GM12878 (cell line): ENCODE results near the gene LTA. TPM values are rescaled to one million over a fixed set of nuclear protein-coding genes. Genes with fewer than 3 reads are reported as not detected.

Experiments used
- E2F8 ChIP-seq: fragments of 450-650 bp; IDR thresholded peaks from 2 replicates; pipeline ENCODE4 v1.6.1; 2018; ENCODE audit warnings: mild to moderate bottlenecking, low read depth, moderate library complexity; ENCODE audit not compliant: partially characterized antibody
- GATAD2B ChIP-seq: fragments of 450-650 bp; conservative IDR thresholded peaks from 2 replicates; pipeline ENCODE4 v1.6.1; 2017; ENCODE audit warnings: low read depth, mild to moderate bottlenecking, moderate library complexity
- HDAC2 ChIP-seq: fragments of 200-600 bp; sonication (generic); IDR thresholded peaks from 2 replicates; pipeline ENCODE4 v1.6.1; 2017
- HSF1 ChIP-seq: fragments of 150-350 bp; IDR thresholded peaks from 2 replicates; pipeline ENCODE4 v1.6.1; 2014; ENCODE audit warnings: mild to moderate bottlenecking, low read depth, low read length
- NBN ChIP-seq: fragments of 450-650 bp; IDR thresholded peaks from 2 replicates; pipeline ENCODE4 v1.6.1; 2016
- TCF7 ChIP-seq: IDR thresholded peaks from 2 replicates; pipeline ENCODE4 v1.6.1; 2014; ENCODE audit warnings: antibody characterized with exemption, borderline replicate concordance
- ZNF384 ChIP-seq: IDR thresholded peaks from 2 replicates; pipeline ENCODE4 v1.6.1; 2012; ENCODE audit warnings: low read depth, mild to moderate bottlenecking, low read length, improper control_type of control experiment, borderline replicate concordance
- polyA plus RNA-seq, 11 experiments: library from polyadenylated mRNA; depleted of rRNA in 4 of 11; unstranded in 6 of 11; stranded (reverse) in 5 of 11; fragments of >200 nt; fragmentation: Nextera tagmentation in 4 of 11; fragmentation: Illumina TruSeq in 1 of 11; extraction: Ambion mirVana in 4 of 11; extraction: Trizol in 1 of 11; gene quantifications; 1 replicate in 1 of 11; 2 replicates in 10 of 11; pipeline versions ENCODE4 v1.2.1 to v1.2.3, GENCODE V29; 2011 to 2016; ENCODE audit warnings: inconsistent platforms in 2 of 11, missing spikeins in 2 of 11, low read depth in 1 of 11
- total RNA-seq, 4 experiments: library from RNA; depleted of rRNA in 3 of 4; stranded (reverse); fragments of >200 nt in 3 of 4; fragmentation: Illumina TruSeq in 1 of 4; extraction: Trizol in 1 of 4; gene quantifications; 2 replicates each; pipeline versions ENCODE4 v1.2.1 to v1.2.3, GENCODE V29; 2013 to 2021

The LTA gene
- total and polyA plus RNA-seq, 10 of the 15 experiments (the other 5 are each of a cell fraction or from before 2014, with no cell fraction given) = 27.5 to 100 (median 75.1) TPM

- no peak for TF ChIP-seq E2F8
- TF ChIP-seq HDAC2 = no peak
- no peak for TF ChIP-seq NBN
- no peak for TF ChIP-seq GATAD2B
- TF ChIP-seq TCF7 = no peak
- no peak for TF ChIP-seq ZNF384
- no peak for TF ChIP-seq HSF1
These were observed 26.8 kb upstream of the LTA start (continued) for GRCh38 chr6:31545291-31545690.
